Endothelial cell of umbilical vein (primary cell): ENCODE measurements around the gene MGAT4A.

Experiments
- CTCF ChIP-seq, 2 donors: IDR thresholded peaks; 1 replicate in 1 of 2; 2 replicates in 1 of 2; pipeline ENCODE4 v1.5.1; 2011; ENCODE audit warnings: low read length in 2 of 2, mild to moderate bottlenecking in 2 of 2, moderate library complexity in 2 of 2, control low read depth in 1 of 2, inconsistent platforms in 1 of 2, low read depth in 1 of 2; ENCODE audit not compliant: insufficient read depth in 1 of 2; ENCODE audit errors: extremely low read depth in 1 of 2
- FOS ChIP-seq: IDR thresholded peaks from 2 replicates; pipeline ENCODE4 v1.6.1; 2011; ENCODE audit warnings: mild to moderate bottlenecking, low read length, moderate library complexity, borderline replicate concordance; ENCODE audit not compliant: insufficient read depth
- MAX ChIP-seq: IDR thresholded peaks from 2 replicates; pipeline ENCODE4 v1.6.1; 2011; ENCODE audit not compliant: insufficient read depth, insufficient read length
- POLR2A ChIP-seq: IDR thresholded peaks from 2 replicates; pipeline ENCODE4 v1.6.1; 2012; ENCODE audit warnings: low read depth, mild to moderate bottlenecking, control low read depth, low read length

GRCh38 chr2:98643496-98644100 lies 87.3 kb downstream of the MGAT4A start:
- TF ChIP-seq FOS, result no peak
- no peak for TF ChIP-seq CTCF (IDR thresholded peaks at IDR 0.05; ENCODE audit: extremely low read depth in 1 of 2, insufficient read depth in 1 of 2, low read depth in 1 of 2, low read length in 2 of 2)
- TF ChIP-seq POLR2A, result no peak
- no peak for TF ChIP-seq MAX
